Measurements from ENCODE around the gene PGS1. TPM values are rescaled to one million over a fixed set of nuclear protein-coding genes. Genes with fewer than 3 reads are reported as not detected.

The PGS1 gene
- total and polyA plus RNA-seq, 9 donors = 13.5 to 50.2 (median 35.0) TPM

GRCh38 chr17:78422872-78423588 lies 44.6 kb downstream of the PGS1 start:
- Histone ChIP-seq H3K27me3 (no peaks in the 10 kb centered on the region), H3K36me3 (no peaks in the 10 kb centered on the region), H3K27ac (no peak overlapping the region), H3K4me1 (ENCODE audit: insufficient read depth) (no peaks in the 10 kb centered on the region), H3K4me3 (no peak overlapping the region), H3K9me3 (no peaks in the 10 kb centered on the region)
- intact Hi-C loops (cut with DNase I) = loop anchor here (1.0 to 10.0 kb wide), 8 partner anchors 61 to 308 kb away; partner anchors contain the start of gene SOCS3 (in 2 of the 4)
- WGBS, 3 donors = 84 to 88% (median 86%) methylated on average over 20 of the region's 20 CpGs
- no peak for TF ChIP-seq EP300 (IDR thresholded peaks at IDR 0.05)
- no peak for TF ChIP-seq CTCF (IDR thresholded peaks at IDR 0.05)
- TF ChIP-seq POLR2A (IDR thresholded peaks at IDR 0.05) = no peak
- no peak for DNase-seq

- H3K27me3 ChIP-seq = no peaks in the 10 kb centered on the region
- no peak for DNase-seq
- intact Hi-C loops (cut with DNase I) = loop anchor here (2.0 to 10.0 kb wide), 7 partner anchors 62 to 309 kb away; partner anchors contain the start of gene SOCS3 (in 2 of the 4)
- no peak overlapping the region for H3K27ac ChIP-seq
- WGBS, 3 donors = 72 to 79% (median 76%) methylated on average over 18 of the region's 18 CpGs
- no peaks in the 10 kb centered on the region for H3K4me1 ChIP-seq (ENCODE audit: insufficient read depth)
- no peak overlapping the region for H3K4me3 ChIP-seq
- no peaks in the 10 kb centered on the region for H3K36me3 ChIP-seq
- H3K9me3 ChIP-seq = no peaks in the 10 kb centered on the region
- no peak for TF ChIP-seq CTCF (IDR thresholded peaks at IDR 0.05)
- no peak for TF ChIP-seq POLR2A (IDR thresholded peaks at IDR 0.05)
- TF ChIP-seq EP300 (IDR thresholded peaks at IDR 0.05) = no peak
Observed at GRCh38 chr17:78423961-78424675, 45.7 kb downstream of the PGS1 start.

GRCh38 chr17:78425429-78425828 lies 47.0 kb downstream of the PGS1 start:
- TF ChIP-seq POLR2A (IDR thresholded peaks at IDR 0.05) (no peak), EP300 (IDR thresholded peaks at IDR 0.05) (no peak), CTCF (IDR thresholded peaks at IDR 0.05) (no peak)
- intact Hi-C loops (cut with DNase I) = loop anchor here in 3 of 4 donors (10.0 kb wide), 2 partner anchors 131 to 311 kb away; no protein-coding TSS in a partner anchor
- 86 to 91% (median 89%) methylated on average over 17 of the region's 17 CpGs for WGBS, 3 donors
- no peak for DNase-seq
- no peaks in the 10 kb centered on the region for H3K36me3 ChIP-seq
- no peak overlapping the region for H3K27ac ChIP-seq
- no peaks in the 10 kb centered on the region for H3K4me1 ChIP-seq (ENCODE audit: insufficient read depth)
- no peak overlapping the region for H3K4me3 ChIP-seq
- no peaks in the 10 kb centered on the region for H3K9me3 ChIP-seq
- no peaks in the 10 kb centered on the region for H3K27me3 ChIP-seq

- Histone ChIP-seq H3K9me3 (no peaks in the 10 kb centered on the region), H3K4me1 (ENCODE audit: insufficient read depth) (no peaks in the 10 kb centered on the region), H3K4me3 (no peak overlapping the region), H3K27ac (no peak overlapping the region), H3K36me3 (no peaks in the 10 kb centered on the region), H3K27me3 (no peaks in the 10 kb centered on the region)
- no peak for DNase-seq
- TF ChIP-seq EP300 (IDR thresholded peaks at IDR 0.05) (no peak), POLR2A (IDR thresholded peaks at IDR 0.05) (no peak), CTCF (IDR thresholded peaks at IDR 0.05) (no peak)
- WGBS, 3 donors = 91 to 92% (median 91%) methylated on average over 22 of the region's 22 CpGs
- intact Hi-C loops (cut with DNase I) = loop anchor here in 3 of 4 donors (10.0 kb wide), 2 partner anchors 132 to 312 kb away; no protein-coding TSS in a partner anchor
Observed at GRCh38 chr17:78426293-78426879, 47.9 kb downstream of the PGS1 start.

Data from ovary (tissue), 9 donors.